ENCODE measurements around the gene COL4A2. TPM values are rescaled to one million over a fixed set of nuclear protein-coding genes. Genes with fewer than 3 reads are reported as not detected.

COL4A2 gene
- polyA plus RNA-seq, 1 experiment, result 886 TPM

DNA sequence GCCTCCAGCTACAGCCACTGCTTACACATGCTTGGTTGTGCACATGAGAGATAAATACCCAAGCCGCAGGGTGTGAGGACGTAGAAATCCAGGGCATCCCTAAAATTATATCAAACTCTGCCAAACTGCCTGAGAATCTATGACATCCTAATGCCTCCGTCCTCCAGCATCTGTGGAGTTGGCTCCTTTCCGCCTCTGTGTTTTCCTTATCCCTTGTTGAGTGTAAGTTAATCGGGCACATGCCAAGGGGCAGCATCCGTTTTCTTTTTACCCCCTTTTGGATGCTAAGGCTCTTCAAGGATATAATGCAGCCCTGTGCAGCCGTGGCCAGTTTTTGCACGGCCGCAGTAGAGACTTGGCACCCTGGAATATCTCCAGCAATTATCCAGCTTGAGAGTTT is 66.5 kb downstream of the COL4A2 start:
- no peaks in the 10 kb centered on the region for H3K36me3 ChIP-seq (ENCODE audit: control insufficient read depth, insufficient read depth, low read length)
- no peak for DNase-seq (ENCODE audit: low read depth)
- TF ChIP-seq, protein P1, sequence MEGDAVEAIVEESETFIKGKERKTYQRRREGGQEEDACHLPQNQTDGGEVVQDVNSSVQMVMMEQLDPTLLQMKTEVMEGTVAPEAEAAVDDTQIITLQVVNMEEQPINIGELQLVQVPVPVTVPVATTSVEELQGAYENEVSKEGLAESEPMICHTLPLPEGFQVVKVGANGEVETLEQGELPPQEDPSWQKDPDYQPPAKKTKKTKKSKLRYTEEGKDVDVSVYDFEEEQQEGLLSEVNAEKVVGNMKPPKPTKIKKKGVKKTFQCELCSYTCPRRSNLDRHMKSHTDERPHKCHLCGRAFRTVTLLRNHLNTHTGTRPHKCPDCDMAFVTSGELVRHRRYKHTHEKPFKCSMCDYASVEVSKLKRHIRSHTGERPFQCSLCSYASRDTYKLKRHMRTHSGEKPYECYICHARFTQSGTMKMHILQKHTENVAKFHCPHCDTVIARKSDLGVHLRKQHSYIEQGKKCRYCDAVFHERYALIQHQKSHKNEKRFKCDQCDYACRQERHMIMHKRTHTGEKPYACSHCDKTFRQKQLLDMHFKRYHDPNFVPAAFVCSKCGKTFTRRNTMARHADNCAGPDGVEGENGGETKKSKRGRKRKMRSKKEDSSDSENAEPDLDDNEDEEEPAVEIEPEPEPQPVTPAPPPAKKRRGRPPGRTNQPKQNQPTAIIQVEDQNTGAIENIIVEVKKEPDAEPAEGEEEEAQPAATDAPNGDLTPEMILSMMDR (IDR thresholded peaks at IDR 0.05; ENCODE audit: insufficient read depth, low read depth, low read length), result no peak
- H3K4me3 ChIP-seq (ENCODE audit: low read depth, low read length), result no peak overlapping the region
- H3K27me3 ChIP-seq (ENCODE audit: control insufficient read depth, insufficient read depth, low read length), result no peaks in the 10 kb centered on the region
- ChIA-PET CTCF (interaction anchor here (0.8 kb wide), 1 partner anchor 67 kb away, joined by 3 read pairs; no protein-coding TSS in a partner anchor), POLR2A (no interaction called here)

DNA sequence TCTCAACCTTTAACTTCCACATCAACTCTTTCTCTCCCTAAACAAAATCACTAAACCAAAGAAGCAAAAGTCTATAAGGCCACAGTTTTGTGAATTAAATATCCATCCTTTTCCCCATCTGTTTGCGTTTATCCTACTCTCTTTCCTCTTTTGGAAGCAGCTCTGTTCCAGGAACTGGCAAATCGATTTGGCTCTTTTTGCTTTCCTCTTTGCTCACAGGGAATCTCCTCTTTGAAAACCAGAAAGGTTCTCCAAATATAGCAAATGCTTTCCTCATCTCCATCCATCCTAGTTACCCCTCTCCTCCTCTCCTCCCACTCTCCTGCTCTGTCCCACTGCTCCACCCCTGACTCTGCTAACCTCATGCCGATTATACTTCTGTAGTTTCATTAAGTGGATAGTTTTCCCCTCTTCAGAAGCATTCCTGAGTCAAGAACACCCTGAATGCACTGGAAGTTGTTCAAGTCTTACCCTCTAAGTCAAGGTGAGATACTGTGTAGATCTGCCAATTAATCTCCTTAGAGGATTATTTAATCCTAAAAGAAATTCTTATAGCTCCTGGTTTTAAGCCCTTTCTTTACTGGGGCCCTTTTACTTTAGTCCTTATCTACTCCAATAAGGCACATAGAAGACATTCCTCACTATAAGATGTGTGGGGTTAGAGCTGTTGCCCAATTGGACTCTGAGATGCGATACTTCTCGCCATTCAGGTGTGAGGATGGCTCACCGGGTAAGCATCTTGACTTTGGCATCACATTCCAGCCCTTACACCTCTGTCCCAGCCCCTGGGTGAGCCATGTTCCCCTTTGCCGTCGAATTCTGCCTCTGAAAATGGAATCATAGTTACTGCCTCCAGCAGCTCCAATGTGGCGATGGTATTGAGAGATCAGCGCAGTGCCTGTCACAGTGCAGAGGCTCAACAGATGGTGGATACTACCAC is 67.6 kb downstream of the COL4A2 start:
- no peak overlapping the region for H3K4me3 ChIP-seq (ENCODE audit: low read depth, low read length)
- CTCF ChIA-PET, result interaction anchor here (0.7 to 0.8 kb wide), 3 partner anchors 36 to 68 kb away, joined by 3 read pairs; no protein-coding TSS in a partner anchor
- DNase-seq (ENCODE audit: low read depth), result no peak
- no peaks in the 10 kb centered on the region for H3K36me3 ChIP-seq (ENCODE audit: control insufficient read depth, insufficient read depth, low read length)
- H3K27me3 ChIP-seq (ENCODE audit: control insufficient read depth, insufficient read depth, low read length), result no peaks in the 10 kb centered on the region
- POLR2A ChIA-PET, result no interaction called here
- TF ChIP-seq, protein P1 (IDR thresholded peaks at IDR 0.05; ENCODE audit: insufficient read depth, low read depth, low read length), result no peak

DNA sequence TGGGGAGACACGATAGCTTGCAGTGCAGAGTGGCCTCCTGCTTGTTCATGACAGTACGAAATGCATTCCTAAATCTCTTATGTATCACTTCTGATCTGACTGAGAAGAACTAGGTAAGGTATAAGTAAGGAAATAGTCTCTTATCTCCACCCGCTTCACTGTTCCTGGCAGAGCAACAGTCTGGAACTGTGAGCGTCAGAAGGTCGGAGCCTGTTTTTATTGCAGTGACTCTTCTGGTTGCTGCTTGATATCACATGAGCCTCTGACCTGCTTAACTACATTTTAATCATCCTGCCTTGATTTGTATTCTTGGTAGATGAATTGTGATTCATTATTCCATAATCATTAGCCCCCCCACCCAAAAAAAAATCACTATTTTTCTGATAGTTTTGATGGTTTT is 69.0 kb downstream of the COL4A2 start:
- Histone ChIP-seq H3K36me3 (ENCODE audit: control insufficient read depth, insufficient read depth, low read length) (no peaks in the 10 kb centered on the region), H3K27me3 (ENCODE audit: control insufficient read depth, insufficient read depth, low read length) (no peaks in the 10 kb centered on the region), H3K4me3 (ENCODE audit: low read depth, low read length) (no peak overlapping the region)
- DNase-seq (ENCODE audit: low read depth), result no peak
- TF ChIP-seq, protein P1 (IDR thresholded peaks at IDR 0.05; ENCODE audit: insufficient read depth, low read depth, low read length), result no peak
- ChIA-PET CTCF (no interaction called here), POLR2A (no interaction called here)

DNA sequence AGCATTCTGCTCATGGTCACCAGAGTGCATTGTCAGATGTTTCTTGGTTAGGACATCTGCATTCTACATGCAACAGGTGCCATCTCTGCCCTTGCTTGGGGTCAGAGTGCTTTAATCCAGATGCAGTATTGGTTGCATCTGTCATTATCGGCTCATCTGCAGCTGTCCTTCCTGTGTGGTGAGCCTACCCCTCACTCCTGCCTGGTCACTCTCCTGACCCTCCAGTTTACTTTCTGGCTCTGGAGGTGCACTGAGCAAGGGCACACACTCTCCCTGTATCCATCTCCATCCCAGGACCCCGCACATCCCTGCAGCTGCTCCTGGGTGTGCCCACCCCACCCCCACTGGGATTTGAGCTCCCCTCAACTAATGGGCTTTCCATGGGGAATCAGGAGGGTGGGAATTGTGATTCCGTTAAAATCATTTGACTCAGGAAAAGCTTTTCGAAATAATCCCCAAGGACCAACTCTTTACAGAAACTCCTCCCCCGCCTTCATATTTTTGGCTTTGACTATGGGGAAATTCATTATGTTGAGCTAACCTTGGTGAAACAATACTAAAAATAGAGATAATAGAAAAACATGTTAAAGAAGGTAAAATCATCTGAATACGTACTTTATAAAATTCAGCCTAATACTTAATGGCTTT is 70.2 kb downstream of the COL4A2 start:
- CTCF ChIA-PET, result interaction anchor here (0.7 kb wide), 1 partner anchor 12 kb away, joined by 3 read pairs; no protein-coding TSS in a partner anchor
- H3K27me3 ChIP-seq (ENCODE audit: control insufficient read depth, insufficient read depth, low read length), result no peaks in the 10 kb centered on the region
- H3K4me3 ChIP-seq (ENCODE audit: low read depth, low read length), result no peak overlapping the region
- no peaks in the 10 kb centered on the region for H3K36me3 ChIP-seq (ENCODE audit: control insufficient read depth, insufficient read depth, low read length)
- TF ChIP-seq, protein P1 (IDR thresholded peaks at IDR 0.05; ENCODE audit: insufficient read depth, low read depth, low read length), result no peak
- POLR2A ChIA-PET, result no interaction called here
- DNase-seq (ENCODE audit: low read depth), result no peak

DNA sequence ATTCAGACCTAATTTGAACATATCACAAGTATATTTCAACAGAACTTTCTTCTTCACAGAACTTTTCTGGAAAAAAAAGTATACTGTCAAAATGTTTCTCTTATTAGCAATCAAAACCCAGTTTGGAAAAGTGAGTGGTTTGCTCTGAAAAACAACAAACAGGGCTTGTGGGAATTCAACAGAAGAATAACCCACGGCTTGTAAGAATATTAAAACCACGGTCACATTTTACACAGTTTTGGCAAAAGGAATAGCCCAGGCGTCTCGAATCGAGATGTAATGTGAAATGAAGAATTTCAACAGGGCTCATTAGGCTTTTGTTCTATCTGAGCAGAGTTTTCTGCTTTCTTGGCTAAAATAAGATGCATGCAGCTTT is 70.7 kb downstream of the COL4A2 start:
- no peak for DNase-seq (ENCODE audit: low read depth)
- Histone ChIP-seq H3K27me3 (ENCODE audit: control insufficient read depth, insufficient read depth, low read length) (no peaks in the 10 kb centered on the region), H3K4me3 (ENCODE audit: low read depth, low read length) (no peak overlapping the region), H3K36me3 (ENCODE audit: control insufficient read depth, insufficient read depth, low read length) (no peaks in the 10 kb centered on the region)
- POLR2A ChIA-PET, result no interaction called here
- CTCF ChIA-PET, result no interaction called here
- TF ChIP-seq, protein P1 (IDR thresholded peaks at IDR 0.05; ENCODE audit: insufficient read depth, low read depth, low read length), result no peak
